ELR (cell line): Measurements from ENCODE around the gene RAB25.

Experiments used
- DNase-seq: peaks from one replicate; pipeline ENCODE4 v3.0.0-alpha.2; 2015; ENCODE audit warnings: low read depth

Gene RAB25

DNA sequence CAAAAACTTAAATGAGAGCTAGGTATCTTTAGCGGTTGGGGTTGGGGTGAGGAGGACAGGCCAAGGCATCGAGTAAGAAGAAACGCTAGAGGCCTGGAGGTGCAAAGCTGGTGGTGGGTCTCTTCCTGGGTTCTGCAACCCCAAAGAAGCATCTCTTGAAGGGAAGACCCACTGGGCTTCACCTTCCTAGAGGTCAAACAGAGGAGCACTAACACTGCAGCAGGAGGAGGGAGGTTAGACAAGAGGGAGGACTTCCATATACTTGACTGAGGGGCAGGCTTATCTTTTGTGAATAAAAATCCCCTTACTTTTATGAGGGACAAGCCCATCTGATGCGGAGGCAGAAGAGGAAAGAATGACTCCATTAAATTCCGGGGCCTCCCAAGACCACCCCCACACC lies 18.8 kb downstream of the RAB25 start:
- DNase-seq, result no peak

- DNase-seq, result no peak
Measured at GRCh38 chr1:156080241-156080862, 19.4 kb downstream of the RAB25 start.

GRCh38 chr1:156080863-156081179 lies 19.9 kb downstream of the RAB25 start:
- no peak for DNase-seq

- no peak for DNase-seq
Measured at GRCh38 chr1:156081180-156081916, 20.4 kb downstream of the RAB25 start.

- no peak for DNase-seq
Measured at GRCh38 chr1:156081917-156082308, 21.0 kb downstream of the RAB25 start.

- DNase-seq, result peak; percentile 82
Measured at GRCh38 chr1:156082309-156083091, 21.5 kb downstream of the RAB25 start, which contains the start of gene MEX3A. Gene MEX3A (minus strand): TSS chr1:156082465. CDS start chr1:156081998, 467 bp downstream.

DNA sequence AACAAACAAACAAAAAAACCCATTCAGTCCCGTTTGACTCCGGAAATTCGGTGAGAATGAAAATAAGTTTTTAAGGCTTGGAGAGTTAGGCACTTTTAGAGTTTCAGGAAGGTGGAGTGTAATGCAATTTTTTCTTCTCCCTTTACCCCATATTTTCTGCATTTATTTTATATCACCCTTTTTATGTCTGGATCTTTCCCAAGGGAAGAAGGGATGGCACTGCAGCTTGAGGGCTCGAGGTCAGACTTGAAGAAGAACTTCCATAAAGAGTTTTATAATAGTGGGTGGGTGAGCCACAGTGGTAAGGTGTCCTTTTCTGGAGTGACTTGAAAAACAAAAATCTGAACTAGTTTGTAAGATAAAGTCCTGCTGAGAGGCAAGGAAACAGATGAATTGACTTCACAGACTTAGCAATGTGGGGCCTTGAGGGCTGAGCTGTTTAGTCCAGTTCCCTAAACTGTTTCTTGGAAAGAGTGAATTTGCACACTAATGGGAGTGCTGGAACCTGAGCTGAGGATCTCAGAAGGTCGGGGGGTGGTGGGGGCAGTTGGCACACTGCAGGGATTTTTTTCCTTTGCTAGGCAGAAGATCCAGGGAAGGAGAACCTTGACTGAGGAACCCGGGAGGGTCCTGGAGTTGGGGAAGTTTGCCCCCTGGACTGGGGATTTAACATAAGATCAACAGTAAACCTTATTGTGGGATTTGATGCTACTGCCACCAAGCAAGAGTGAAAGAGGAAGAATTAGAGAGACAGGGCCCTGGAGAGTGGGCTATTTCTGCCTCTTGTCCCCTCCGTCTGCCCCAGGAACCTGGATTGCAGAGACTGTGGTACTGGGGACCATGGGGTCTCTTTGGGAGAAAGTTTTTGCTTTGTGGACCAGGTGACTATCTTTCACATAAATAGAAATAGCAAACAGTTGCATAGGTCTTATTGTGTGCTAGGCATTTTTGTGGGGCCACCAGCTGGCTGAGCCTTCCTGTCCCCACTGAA lies 23.1 kb downstream of the RAB25 start:
- no peak for DNase-seq

GRCh38 chr1:156086256-156086662 lies 25.3 kb downstream of the RAB25 start:
- no peak for DNase-seq

DNA sequence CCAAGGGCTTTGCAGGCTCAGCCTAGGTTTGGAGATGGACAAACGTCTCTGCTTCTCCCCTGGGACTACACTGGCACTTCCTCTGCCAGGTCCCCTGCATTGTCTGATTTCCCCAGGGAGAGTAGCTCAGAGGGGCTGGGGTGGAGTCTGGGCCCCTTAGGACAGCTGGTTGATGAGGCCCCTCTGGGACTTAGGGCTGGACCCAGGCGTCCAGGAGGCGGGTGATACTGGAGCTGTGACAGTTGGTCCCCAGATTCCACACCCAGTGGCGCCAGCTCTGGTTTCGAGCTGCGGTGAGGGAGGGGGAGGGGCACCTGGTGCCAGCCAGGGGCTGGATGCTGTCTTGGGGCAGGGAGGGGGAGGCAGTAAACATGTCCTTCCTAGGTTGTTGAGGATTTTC lies 28.7 kb downstream of the RAB25 start:
- DNase-seq, result no peak

DNA sequence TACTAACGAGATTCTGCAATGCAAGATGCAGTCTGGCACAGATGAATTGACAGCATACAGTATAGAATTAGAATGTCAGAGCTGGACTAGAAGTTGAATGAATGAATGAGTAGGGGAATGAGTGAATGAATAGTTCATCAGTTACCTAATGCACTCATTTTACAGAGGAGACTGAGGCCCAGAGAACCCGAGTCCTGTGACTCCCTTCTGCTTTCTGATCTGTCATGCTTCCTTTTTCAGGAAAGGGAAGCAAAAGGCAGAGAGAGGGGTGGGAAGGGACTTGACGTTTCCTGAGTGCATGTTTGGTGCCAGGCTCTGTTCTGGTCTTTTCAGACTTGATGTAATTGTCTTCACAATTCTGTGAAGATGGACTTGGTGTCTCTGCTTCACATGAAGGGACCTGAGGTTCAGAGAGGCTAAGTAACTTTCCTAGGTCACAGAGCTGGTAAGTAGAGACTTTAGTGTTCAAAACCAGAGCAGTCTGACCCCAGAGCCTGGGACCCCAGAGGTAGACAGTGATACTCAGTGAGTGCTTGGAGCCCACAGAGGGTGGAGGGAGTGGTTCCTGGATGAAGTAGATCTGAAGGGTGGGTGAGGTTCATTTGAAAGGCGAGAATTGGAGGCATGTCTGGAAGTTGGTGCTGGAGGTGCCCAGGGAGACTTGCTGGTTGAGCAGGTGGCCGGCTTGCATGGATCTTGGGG lies 29.3 kb downstream of the RAB25 start:
- no peak for DNase-seq

- peak; percentile 86 for DNase-seq
Measured at GRCh38 chr1:156090840-156091188, 29.9 kb downstream of the RAB25 start.

DNA sequence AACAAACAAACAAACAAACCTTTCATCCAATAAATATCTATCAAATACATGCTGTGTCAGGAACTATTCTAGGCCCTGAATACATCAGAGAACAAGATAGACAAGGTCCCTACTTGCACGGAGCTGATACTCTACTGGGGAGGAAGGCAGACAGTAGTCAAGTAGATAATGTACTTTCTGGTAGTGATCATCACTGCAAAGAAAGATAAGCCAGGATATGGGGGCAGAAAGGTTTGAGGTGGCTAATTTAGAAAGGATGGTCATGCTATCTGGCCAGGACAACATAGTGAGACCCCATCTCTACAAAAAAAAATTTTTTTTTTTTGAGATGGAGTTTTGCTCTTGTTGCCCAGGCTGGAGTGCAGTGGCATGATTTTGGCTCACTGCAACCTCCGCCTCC lies 30.6 kb downstream of the RAB25 start:
- DNase-seq, result no peak

DNA sequence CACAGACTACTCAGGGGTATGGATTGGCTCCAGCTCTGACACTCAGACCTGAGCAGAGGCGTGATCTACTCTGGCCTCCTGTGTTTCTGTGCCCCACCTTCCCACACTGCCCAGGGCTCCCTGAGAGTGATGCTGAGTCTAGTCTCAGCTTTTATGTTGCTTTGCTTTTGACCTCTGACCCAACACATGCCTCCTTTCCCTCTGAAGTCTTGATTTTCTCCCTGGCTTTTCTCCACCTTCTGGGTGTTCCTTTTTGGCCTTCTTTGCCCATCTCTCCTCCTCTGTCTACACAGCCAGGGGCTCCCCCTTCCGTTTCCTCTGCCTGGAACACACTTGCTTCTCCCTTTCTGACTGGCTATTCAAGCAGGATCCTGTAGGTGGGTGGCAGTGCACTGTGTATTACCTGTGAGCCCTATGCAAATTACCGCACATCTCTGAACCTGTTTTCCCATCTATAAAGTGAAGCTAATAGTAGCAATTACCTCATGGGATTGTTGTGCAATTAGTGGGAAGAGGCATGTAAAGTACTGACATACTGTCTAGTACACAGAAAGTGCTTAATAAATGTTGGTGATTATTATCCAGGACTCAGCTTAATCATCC lies 35.0 kb downstream of the RAB25 start:
- no peak for DNase-seq

DNA sequence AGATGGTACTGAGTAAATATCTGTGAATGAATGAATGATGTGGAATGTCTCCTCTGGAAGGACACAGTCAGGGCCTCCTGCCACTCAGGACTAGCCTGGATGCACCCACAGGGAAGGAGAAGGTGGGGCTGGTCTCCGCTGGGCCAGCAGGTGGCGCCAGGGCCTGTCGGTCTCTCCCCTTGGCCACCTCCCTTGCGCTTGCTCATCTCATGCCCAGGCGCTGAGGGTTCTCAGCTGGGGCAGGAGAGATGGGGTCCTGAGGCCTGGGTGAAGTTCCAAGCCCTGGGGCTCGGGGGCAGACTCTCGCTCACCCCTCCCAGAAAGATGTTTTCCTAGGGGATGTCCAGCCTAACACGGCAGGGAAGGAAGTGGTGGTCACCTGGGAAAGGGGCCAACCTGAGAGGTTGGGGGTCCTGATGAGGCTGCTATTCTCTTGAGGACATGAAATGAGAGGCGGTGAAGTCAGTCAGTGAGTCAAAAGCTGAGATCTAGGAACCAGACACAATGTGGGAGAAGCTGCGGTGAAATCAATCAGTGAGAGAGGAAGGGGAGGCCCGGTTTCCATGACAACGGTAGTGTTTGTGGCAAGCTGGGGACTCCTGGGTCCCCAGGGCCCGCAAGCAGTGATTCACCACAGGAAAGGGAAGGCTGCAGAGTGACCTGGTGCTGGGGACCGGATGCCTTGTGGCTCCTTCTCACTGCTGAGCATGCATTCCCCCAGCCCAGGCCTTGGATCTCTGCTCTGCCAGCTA lies 35.9 kb downstream of the RAB25 start:
- DNase-seq, result peak; percentile 92

GRCh38 chr1:156097499-156098178 lies 36.7 kb downstream of the RAB25 start:
- DNase-seq, result no peak

DNA sequence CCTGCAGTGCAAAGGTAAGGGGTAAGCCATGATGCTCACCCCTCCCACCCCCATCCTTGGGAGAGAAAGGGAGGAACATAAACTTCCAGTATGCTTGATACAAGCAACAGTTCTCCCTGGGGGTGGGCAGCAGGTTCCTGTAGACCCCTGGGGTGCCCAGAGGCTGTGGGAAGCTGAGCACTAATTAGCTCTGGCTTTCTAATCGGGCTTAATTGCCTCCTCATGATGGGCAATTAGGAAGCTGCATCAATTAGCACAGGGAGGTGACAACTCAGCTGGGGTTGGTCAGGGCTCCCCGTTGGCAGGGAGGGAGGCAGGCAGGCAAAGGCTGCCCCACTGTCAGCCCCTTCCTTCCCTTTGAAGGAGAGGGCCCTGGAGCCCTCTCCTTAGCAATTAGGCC lies 37.8 kb downstream of the RAB25 start:
- DNase-seq, result no peak

- no peak for DNase-seq
Measured at GRCh38 chr1:156099282-156099681, 38.3 kb downstream of the RAB25 start.

- DNase-seq, result peak; percentile 39
Measured at GRCh38 chr1:156100205-156100995, 39.4 kb downstream of the RAB25 start.

DNA sequence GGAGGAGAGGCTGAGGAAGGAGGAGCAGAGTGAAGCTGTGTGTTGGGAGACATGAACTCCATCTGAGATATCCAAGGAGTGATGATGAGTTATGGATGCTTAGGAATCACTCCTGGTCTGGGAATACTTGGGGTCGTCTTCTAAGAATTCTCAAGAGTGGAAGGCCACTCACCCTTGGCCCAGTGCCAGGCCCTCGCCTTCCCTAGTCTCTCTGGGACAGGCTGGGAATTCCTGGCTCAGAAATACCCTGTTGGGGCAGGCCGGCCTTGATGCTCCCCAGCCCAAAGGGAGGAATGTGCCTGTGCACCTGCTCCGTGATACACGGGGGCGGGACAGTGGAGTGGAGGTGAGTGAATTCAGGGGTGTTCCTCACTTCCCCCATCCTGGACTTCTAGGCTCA lies 40.9 kb downstream of the RAB25 start:
- no peak for DNase-seq
